ENCODE results near the gene DIP2C.

Gene DIP2C

GRCh38 chr10:499991-500390 lies 189.5 kb downstream of the DIP2C start:
- Histone ChIP-seq H2AFZ (ENCODE audit: insufficient read depth, low read length, poor library complexity) (no peak overlapping the region), H3K4me1 (ENCODE audit: control insufficient read depth in 1 of 2, insufficient read depth in 2 of 2, low read length in 2 of 2) (peaks cover 0 to 4% of the 10 kb centered on the region in 2 experiments), H4K8ac (ENCODE audit: low read depth, low read length) (no peak overlapping the region), H3K23ac (ENCODE audit: low read length) (no peak overlapping the region), H2BK5ac (ENCODE audit: low read depth, low read length, poor library complexity) (no peak overlapping the region), H3K9ac (ENCODE audit: low read length) (no peak overlapping the region), H2BK12ac (ENCODE audit: low read length) (no peak overlapping the region), H4K91ac (ENCODE audit: low read depth, low read length) (no peak overlapping the region), H3K4me2 (ENCODE audit: low read length) (no peak overlapping the region), H3K4ac (ENCODE audit: low read depth, low read length) (no peak overlapping the region), H3K18ac (ENCODE audit: low read length) (no peak overlapping the region), H3K79me1 (ENCODE audit: low read length) (no peaks in the 10 kb centered on the region), H3K14ac (ENCODE audit: low read length) (no peak overlapping the region), H3K27me3 (ENCODE audit: insufficient read depth, low read length) (no peaks in the 10 kb centered on the region), H2BK120ac (ENCODE audit: insufficient read depth, low read length, poor library complexity) (no peak overlapping the region), H4K12ac (ENCODE audit: low read depth, low read length) (no peak overlapping the region), H3K4me3 (ENCODE audit: low read depth, low read length) (no peak overlapping the region), H3K79me2 (ENCODE audit: control insufficient read depth, insufficient read depth, low read length, poor library complexity) (no peaks in the 10 kb centered on the region), H3K27ac (ENCODE audit: low read depth, low read length) (no peak overlapping the region), H2AK5ac (ENCODE audit: low read length) (no peak overlapping the region), H3K9me3 (ENCODE audit: insufficient read depth, low read depth, low read length) (peaks cover 2% of the 10 kb centered on the region), H3K36me3 (ENCODE audit: control insufficient read depth in 1 of 2, insufficient read depth in 2 of 2, low read length in 2 of 2) (no peaks in the 10 kb centered on the region)
- WGBS (ENCODE audit: extremely low coverage, insufficient coverage, insufficient read length): no CpG with 5 or more reads among the region's 4 CpGs
- no peak for DNase-seq

- Histone ChIP-seq H3K9me3 (ENCODE audit: insufficient read depth, low read depth, low read length) (peaks cover 2% of the 10 kb centered on the region), H3K4me3 (ENCODE audit: low read depth, low read length) (no peak overlapping the region), H3K4me1 (ENCODE audit: control insufficient read depth in 1 of 2, insufficient read depth in 2 of 2, low read length in 2 of 2) (peaks cover 0 to 4% of the 10 kb centered on the region in 2 experiments), H3K4ac (ENCODE audit: low read depth, low read length) (no peak overlapping the region), H3K79me1 (ENCODE audit: low read length) (no peaks in the 10 kb centered on the region), H3K27ac (ENCODE audit: low read depth, low read length) (no peak overlapping the region), H3K14ac (ENCODE audit: low read length) (no peak overlapping the region), H2BK120ac (ENCODE audit: insufficient read depth, low read length, poor library complexity) (no peak overlapping the region), H3K18ac (ENCODE audit: low read length) (no peak overlapping the region), H4K91ac (ENCODE audit: low read depth, low read length) (no peak overlapping the region), H3K23ac (ENCODE audit: low read length) (no peak overlapping the region), H3K4me2 (ENCODE audit: low read length) (no peak overlapping the region), H3K27me3 (ENCODE audit: insufficient read depth, low read length) (no peaks in the 10 kb centered on the region), H2BK12ac (ENCODE audit: low read length) (no peak overlapping the region), H2AK5ac (ENCODE audit: low read length) (no peak overlapping the region), H3K9ac (ENCODE audit: low read length) (no peak overlapping the region), H4K12ac (ENCODE audit: low read depth, low read length) (no peak overlapping the region), H3K79me2 (ENCODE audit: control insufficient read depth, insufficient read depth, low read length, poor library complexity) (no peaks in the 10 kb centered on the region), H2BK5ac (ENCODE audit: low read depth, low read length, poor library complexity) (no peak overlapping the region), H2AFZ (ENCODE audit: insufficient read depth, low read length, poor library complexity) (no peak overlapping the region), H3K36me3 (ENCODE audit: control insufficient read depth in 1 of 2, insufficient read depth in 2 of 2, low read length in 2 of 2) (no peaks in the 10 kb centered on the region), H4K8ac (ENCODE audit: low read depth, low read length) (no peak overlapping the region)
- no CpG with 5 or more reads among the region's 15 CpGs for WGBS (ENCODE audit: extremely low coverage, insufficient coverage, insufficient read length)
- DNase-seq: no peak
These were observed 190.6 kb downstream of the DIP2C start for GRCh38 chr10:498760-499435.

GRCh38 chr10:497898-498451 lies 191.5 kb downstream of the DIP2C start:
- H3K18ac ChIP-seq (ENCODE audit: low read length): no peak overlapping the region
- no peak overlapping the region for H3K14ac ChIP-seq (ENCODE audit: low read length)
- no peak overlapping the region for H4K8ac ChIP-seq (ENCODE audit: low read depth, low read length)
- no peak for DNase-seq
- H4K91ac ChIP-seq (ENCODE audit: low read depth, low read length): no peak overlapping the region
- no CpG with 5 or more reads among the region's 6 CpGs for WGBS (ENCODE audit: extremely low coverage, insufficient coverage, insufficient read length)
- no peaks in the 10 kb centered on the region for H3K36me3 ChIP-seq (ENCODE audit: control insufficient read depth in 1 of 2, insufficient read depth in 2 of 2, low read length in 2 of 2)
- no peak overlapping the region for H3K4me2 ChIP-seq (ENCODE audit: low read length)
- no peak overlapping the region for H2AFZ ChIP-seq (ENCODE audit: insufficient read depth, low read length, poor library complexity)
- peaks cover 2% of the 10 kb centered on the region for H3K9me3 ChIP-seq (ENCODE audit: insufficient read depth, low read depth, low read length)
- H3K23ac ChIP-seq (ENCODE audit: low read length): no peak overlapping the region
- H2BK12ac ChIP-seq (ENCODE audit: low read length): no peak overlapping the region
- H3K9ac ChIP-seq (ENCODE audit: low read length): no peak overlapping the region
- H3K4me1 ChIP-seq (ENCODE audit: control insufficient read depth in 1 of 2, insufficient read depth in 2 of 2, low read length in 2 of 2): peaks cover 0 to 4% of the 10 kb centered on the region in 2 experiments
- H3K79me2 ChIP-seq (ENCODE audit: control insufficient read depth, insufficient read depth, low read length, poor library complexity): no peaks in the 10 kb centered on the region
- H2AK5ac ChIP-seq (ENCODE audit: low read length): no peak overlapping the region
- no peak overlapping the region for H2BK120ac ChIP-seq (ENCODE audit: insufficient read depth, low read length, poor library complexity)
- no peaks in the 10 kb centered on the region for H3K79me1 ChIP-seq (ENCODE audit: low read length)
- H3K27ac ChIP-seq (ENCODE audit: low read depth, low read length): no peak overlapping the region
- no peak overlapping the region for H3K4ac ChIP-seq (ENCODE audit: low read depth, low read length)
- H3K4me3 ChIP-seq (ENCODE audit: low read depth, low read length): no peak overlapping the region
- no peak overlapping the region for H2BK5ac ChIP-seq (ENCODE audit: low read depth, low read length, poor library complexity)
- no peaks in the 10 kb centered on the region for H3K27me3 ChIP-seq (ENCODE audit: insufficient read depth, low read length)
- no peak overlapping the region for H4K12ac ChIP-seq (ENCODE audit: low read depth, low read length)

GRCh38 chr10:497289-497688 lies 192.2 kb downstream of the DIP2C start:
- Histone ChIP-seq H2AFZ (ENCODE audit: insufficient read depth, low read length, poor library complexity) (no peak overlapping the region), H2BK12ac (ENCODE audit: low read length) (no peak overlapping the region), H2AK5ac (ENCODE audit: low read length) (no peak overlapping the region), H3K79me1 (ENCODE audit: low read length) (no peaks in the 10 kb centered on the region), H3K18ac (ENCODE audit: low read length) (no peak overlapping the region), H4K91ac (ENCODE audit: low read depth, low read length) (no peak overlapping the region), H2BK5ac (ENCODE audit: low read depth, low read length, poor library complexity) (no peak overlapping the region), H3K14ac (ENCODE audit: low read length) (no peak overlapping the region), H3K4me2 (ENCODE audit: low read length) (no peak overlapping the region), H3K4me3 (ENCODE audit: low read depth, low read length) (no peak overlapping the region), H3K36me3 (ENCODE audit: control insufficient read depth in 1 of 2, insufficient read depth in 2 of 2, low read length in 2 of 2) (no peaks in the 10 kb centered on the region), H3K4ac (ENCODE audit: low read depth, low read length) (no peak overlapping the region), H3K27ac (ENCODE audit: low read depth, low read length) (no peak overlapping the region), H2BK120ac (ENCODE audit: insufficient read depth, low read length, poor library complexity) (no peak overlapping the region), H4K12ac (ENCODE audit: low read depth, low read length) (no peak overlapping the region), H3K9me3 (ENCODE audit: insufficient read depth, low read depth, low read length) (peaks cover 2% of the 10 kb centered on the region), H3K79me2 (ENCODE audit: control insufficient read depth, insufficient read depth, low read length, poor library complexity) (no peaks in the 10 kb centered on the region), H3K23ac (ENCODE audit: low read length) (no peak overlapping the region), H3K27me3 (ENCODE audit: insufficient read depth, low read length) (no peaks in the 10 kb centered on the region), H3K4me1 (ENCODE audit: control insufficient read depth in 1 of 2, insufficient read depth in 2 of 2, low read length in 2 of 2) (peaks cover 0 to 4% of the 10 kb centered on the region in 2 experiments), H3K9ac (ENCODE audit: low read length) (no peak overlapping the region), H4K8ac (ENCODE audit: low read depth, low read length) (no peak overlapping the region)
- WGBS (ENCODE audit: extremely low coverage, insufficient coverage, insufficient read length): no CpG with 5 or more reads among the region's 10 CpGs
- DNase-seq: no peak

Measured in trophoblast cell (in vitro differentiated cells and primary cell).